GM19395 (cell line): ENCODE measurements around the gene GARS1.

Source experiments
- ATAC-seq: cut with Tn5 transposase; IDR thresholded peaks from one replicate; pipeline ENCODE4 v1.9.1; 2021; ENCODE audit warnings: mild to moderate bottlenecking, moderate library complexity; ENCODE audit not compliant: unreplicated experiment

The GARS1 gene, protein sequence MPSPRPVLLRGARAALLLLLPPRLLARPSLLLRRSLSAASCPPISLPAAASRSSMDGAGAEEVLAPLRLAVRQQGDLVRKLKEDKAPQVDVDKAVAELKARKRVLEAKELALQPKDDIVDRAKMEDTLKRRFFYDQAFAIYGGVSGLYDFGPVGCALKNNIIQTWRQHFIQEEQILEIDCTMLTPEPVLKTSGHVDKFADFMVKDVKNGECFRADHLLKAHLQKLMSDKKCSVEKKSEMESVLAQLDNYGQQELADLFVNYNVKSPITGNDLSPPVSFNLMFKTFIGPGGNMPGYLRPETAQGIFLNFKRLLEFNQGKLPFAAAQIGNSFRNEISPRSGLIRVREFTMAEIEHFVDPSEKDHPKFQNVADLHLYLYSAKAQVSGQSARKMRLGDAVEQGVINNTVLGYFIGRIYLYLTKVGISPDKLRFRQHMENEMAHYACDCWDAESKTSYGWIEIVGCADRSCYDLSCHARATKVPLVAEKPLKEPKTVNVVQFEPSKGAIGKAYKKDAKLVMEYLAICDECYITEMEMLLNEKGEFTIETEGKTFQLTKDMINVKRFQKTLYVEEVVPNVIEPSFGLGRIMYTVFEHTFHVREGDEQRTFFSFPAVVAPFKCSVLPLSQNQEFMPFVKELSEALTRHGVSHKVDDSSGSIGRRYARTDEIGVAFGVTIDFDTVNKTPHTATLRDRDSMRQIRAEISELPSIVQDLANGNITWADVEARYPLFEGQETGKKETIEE

DNA sequence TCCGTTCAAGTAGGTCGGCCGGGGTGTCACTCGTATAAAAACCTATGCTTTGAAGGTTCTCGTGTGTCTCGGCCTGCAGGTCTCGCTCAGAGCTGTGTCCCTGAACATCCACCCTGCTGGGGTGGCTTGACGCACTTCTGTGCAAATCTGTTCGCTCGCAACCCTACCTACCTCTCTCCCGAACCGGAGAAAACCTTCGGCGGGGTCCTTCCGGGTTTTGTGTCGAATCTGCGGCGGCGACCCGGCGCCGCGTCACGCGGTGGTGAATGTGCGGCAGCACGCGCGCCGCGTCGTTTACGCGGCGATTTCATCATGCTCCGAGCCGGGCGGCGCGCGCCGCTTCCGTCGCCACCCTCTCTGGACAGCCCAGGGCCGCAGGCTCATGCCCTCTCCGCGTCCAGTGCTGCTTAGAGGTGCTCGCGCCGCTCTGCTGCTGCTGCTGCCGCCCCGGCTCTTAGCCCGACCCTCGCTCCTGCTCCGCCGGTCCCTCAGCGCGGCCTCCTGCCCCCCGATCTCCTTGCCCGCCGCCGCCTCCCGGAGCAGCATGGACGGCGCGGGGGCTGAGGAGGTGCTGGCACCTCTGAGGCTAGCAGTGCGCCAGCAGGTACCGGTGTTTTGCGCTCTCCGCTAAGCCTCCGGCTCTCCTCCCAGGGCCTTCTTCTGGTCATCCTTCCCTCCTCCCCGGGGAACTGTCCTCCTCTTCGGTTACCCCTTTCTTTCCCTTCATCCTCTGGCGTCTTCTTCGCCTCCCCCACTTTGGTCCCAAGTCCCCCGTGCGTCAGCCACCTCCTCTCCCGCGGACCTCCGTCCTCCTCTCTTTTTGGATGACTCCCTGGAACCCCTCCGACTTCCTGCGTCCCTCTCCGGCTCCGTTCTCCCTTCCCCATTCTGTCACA, at the start of gene GARS1:
TSS of gene GARS1 (plus strand) at position 339 of the 896 bp plus-strand sequence. CDS start at position 383, 44 bp downstream.
- peak; percentile 88 for ATAC-seq

DNA sequence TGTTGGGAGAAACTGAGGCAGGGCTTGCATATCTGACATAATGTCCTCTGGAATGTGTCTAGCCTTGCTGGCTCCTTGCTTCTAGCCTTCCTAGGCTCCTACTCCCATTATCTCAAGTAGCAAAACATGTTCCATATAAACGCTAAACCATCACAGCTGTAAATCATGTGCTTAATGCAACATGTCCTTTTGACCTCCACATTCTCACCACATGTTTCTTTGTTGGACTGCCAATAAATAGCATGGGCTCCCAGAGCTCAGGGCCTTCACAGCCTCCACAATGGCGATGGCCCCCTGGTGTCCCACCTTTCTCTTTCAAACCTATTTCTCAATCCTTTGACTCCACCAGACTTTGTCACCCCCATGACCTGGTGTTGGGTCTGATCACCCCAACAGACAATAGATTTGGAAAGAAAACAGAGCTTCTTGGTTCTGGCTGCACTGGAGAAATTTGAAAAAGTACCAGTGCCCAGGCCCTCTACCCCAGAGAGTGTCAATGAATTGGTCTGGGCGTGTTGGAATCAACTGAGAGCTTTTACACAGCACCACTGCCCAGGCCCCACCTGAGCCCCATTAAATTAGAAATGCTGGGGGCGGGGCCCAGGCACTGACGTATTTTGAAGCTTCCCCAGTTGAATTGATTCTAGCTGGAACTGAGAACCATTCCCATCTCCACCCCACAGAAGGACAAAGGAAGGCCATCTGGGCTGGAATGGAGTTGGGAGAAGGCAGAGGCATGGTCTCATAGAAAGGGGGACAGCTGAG, 48.7 kb upstream of the GARS1 start:
- ATAC-seq = no peak

DNA sequence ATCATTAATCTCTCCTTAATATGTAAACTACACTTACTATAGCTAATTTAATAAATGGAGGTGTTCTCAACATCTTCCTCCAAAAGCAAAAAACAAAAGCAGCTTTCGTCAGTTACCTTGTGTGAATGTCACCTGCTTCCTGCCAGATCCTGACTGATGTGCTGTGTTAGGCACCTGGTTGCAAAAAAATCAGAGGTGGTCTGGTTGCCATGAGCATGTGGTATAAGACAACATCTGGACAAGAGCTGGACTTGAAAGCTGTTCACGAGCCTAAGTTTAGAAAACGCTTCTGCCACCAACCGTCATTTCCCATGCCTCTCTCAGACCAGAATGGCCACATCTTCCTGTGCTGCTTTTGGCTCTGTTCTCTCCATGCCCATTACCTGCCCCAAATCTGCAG, 48.1 kb upstream of the GARS1 start:
- no peak for ATAC-seq

DNA sequence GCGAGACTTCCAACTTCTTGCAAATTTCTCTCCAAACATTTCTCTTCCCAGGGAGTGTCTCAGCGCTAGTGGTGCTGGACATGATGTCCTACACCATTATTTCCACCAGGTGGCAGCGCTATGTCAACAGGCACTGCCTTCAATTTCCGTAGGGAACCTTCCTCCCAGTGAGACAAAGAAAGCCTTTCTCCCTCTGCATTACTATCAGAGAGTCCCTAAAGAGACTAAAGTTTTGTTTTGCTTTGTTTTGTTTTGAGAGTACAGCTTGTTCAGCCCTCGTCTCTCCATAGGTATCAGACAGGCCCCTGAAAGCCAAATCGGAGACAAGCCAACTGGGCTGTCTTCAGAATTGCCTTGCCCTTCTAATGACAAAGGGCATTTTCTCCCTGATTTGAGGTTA, 45.8 kb upstream of the GARS1 start:
- ATAC-seq = no peak

DNA sequence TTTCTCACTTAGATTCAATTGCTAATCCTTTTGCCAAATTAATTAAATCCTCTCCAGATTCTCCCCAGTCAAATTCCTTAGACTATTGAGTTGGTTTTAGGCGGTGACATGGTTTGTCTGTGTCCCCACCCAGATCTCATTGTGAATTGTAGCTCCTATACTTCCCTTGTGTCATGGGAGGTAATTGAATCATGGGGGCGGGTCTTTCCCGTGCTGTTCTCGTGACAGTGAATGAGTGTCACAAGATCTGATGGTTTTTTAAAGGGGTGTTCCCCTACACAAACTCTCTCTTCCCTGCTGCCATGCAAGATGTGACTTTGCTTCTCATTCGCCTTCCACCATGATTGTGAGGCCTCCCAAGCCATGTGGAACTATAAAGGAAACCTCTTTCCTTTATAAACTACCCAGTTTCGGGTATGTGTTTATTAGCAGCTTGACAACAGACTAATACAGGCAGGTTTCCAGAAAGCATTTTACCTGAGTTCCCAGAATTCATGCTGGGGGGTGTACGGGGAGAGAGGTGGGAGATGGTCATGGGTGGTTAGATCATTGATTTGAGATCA, 44.7 kb upstream of the GARS1 start:
- ATAC-seq = no peak

DNA sequence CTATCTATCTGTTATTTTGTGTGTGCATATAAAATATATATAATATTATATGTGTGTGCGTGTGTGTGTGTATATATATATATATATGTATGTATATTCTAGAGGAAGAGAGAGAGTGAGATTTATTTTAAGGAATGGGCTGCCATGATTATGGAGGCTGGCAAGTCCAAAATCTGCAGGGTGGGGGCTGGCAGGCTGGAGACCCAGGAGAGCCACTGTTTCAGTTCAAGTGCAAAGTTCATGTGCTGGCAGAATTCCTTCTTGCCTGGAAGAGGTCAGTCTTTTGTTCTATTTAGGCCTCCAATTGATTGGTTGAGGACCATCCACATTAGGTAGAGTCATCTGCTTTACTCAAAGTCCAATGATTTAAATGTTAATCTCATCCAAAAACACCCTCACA, 42.3 kb upstream of the GARS1 start:
- ATAC-seq = no peak

DNA sequence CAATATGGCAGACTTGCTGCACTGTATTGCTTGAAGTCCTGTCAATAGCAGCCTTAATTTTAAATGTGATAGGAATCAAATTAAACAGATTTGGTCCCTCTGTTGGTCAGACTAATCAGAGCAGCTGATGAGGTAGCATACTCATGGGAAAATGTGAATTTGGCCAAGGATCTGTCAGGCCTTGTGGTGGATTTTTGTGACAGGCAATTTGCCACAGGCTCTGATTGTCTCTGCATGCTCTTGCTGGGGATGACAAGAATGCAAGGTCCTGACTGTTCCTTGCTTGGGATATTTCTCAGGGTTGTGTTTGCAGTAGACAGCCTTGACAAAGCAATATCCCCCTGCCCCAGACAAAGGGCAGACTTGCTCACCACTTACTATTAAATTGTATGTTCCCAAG, 41.5 kb upstream of the GARS1 start:
- ATAC-seq = no peak

DNA sequence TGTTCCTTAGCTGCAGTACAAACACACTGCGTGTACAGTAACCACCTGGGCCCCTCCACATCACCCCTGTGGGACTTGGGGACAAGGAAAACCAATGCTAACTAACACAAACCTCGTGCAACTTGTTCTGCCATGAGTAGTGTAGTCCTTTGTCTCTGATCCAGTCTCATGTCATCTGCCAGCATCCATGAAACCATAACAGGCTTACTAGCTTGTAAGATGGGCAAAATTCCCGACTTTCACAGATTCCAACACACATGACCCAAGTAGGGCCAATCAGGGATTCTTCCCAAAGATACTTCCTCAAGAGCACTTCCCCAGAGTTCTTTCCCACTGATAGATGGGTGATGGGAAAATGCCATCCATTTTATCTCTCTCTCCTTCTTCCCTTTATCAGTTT, 41.1 kb upstream of the GARS1 start:
- ATAC-seq = no peak

DNA sequence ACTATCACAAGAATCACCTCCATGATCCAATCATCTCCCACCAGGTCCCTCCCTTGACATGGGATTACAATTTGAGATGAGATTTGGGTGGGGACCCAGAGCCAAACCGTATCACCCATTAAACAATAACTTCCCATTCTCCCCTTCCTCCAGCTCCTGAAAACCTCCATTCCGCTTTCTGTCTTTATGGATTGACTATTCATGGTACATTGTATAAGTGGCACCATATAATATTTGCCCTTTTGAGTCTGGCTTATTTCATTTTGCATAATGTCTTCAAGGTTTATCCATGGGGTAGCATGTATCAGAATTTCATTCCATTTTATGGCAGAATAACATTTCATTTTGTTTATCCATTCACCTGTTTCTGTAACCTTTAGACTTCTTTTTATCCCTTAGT, 39.2 kb upstream of the GARS1 start:
- ATAC-seq = no peak

DNA sequence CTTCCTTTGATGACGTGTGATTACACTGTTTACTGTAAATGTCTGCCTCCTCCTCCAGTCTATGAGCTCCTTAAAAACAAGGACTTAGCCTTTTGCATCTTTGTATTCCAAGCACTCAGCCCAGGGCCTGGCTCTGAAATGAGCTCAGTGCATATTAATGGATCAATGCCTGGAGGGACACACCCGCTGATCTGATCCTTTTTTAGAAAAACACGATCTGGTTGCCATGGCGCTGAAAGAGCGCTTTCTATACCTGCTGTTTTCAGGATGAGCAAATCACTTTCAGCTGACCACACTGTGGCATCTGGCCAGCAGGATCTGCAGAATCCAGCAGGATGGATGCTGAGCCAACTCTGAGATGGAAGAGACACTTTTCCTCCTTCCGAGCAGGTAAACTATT, 37.8 kb upstream of the GARS1 start:
- no peak for ATAC-seq

DNA sequence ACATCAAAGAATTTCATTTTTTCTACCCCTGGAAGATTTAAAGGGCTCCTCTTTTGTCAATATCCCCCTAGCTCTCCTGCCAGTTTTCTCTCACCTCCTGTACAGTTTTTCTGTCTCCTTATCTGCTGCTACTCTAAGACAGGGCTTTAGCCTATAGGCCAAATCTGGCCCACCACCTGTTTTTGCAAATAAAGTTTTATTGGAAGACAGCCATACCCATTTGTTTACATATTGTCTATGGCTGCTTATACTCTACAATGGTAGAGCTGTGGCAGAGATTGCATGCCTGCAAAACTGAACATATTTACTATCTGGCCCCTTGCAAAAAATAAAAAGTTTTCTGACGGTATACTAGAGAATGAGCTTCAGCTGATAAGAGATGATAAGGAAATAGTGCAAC, 37.4 kb upstream of the GARS1 start:
- ATAC-seq = no peak

DNA sequence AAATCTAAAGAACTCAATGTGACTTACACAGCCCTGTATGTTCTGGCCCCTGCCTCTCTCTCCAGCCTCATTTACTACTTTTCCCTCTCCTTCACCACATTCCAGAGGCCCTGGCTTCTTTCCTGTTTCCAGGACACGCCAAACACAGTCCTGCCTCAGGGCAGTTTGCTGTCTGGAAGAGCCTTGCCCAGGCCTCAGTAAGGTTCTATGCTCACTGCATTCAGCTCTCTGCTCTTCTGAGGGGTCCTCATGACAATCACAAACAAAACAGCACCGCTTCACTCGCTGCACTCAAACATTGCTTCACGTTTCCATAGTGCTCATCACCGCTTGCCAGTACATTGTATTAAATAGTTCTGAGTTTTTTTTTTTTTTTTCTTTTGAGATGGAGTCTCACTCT, 35.1 kb upstream of the GARS1 start:
- ATAC-seq = no peak

DNA sequence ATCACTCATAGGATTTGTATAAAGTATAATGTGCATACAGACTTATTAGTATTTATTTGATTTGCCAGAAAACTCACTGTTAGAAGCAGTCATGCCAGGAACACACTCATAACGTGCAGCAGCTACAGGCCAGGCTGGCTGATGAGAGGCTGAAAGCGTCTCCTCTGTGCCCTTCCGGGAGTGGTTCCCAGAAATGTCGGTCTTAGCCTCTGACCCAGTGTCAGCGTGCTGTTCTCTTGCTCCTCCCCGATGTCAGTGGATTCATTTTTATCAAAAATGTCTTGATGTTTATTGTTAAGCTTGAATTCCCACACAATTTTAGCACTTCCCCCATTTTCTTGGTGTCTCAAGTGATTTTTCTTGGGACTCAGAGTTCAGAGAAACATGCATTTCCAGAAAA, 33.3 kb upstream of the GARS1 start:
- no peak for ATAC-seq

DNA sequence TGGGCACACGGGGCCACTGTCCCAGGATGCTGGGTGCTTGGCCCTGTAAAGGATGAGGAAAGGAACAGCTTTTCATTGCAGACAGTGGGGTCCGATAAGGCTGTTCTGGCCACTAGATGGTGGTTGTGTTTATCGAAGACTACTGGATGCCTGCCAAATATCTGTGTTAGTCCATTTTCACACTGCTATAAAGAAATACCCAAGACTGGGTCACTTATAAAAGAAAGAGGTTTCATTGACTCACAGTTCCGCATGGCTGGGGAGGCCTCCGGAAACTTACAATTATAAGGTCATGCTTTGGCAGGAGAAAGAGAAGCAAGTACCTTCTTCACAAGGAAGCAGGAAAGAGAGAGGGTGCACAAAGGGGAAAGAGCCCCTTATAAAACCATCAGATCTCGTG, 32.2 kb upstream of the GARS1 start:
- no peak for ATAC-seq

DNA sequence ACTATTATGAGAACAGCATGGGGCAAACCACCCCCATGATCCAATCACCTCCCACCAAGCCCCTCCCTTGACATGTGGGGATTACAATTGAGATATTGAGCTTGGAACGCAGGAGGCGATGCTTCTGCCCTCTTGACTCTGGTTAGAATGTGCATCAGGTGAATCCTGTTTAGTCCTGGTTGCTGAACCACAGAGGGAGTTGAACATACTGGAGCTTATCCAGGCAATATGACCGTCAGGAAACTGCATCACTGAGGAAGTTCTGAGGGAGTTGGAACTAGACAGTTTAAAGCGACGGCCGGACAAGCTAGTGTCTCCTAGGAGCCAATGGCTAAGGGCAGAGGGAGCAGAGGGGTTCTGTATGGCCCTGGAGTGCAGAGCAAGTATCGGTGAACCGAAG, 31.8 kb upstream of the GARS1 start:
- ATAC-seq = no peak

DNA sequence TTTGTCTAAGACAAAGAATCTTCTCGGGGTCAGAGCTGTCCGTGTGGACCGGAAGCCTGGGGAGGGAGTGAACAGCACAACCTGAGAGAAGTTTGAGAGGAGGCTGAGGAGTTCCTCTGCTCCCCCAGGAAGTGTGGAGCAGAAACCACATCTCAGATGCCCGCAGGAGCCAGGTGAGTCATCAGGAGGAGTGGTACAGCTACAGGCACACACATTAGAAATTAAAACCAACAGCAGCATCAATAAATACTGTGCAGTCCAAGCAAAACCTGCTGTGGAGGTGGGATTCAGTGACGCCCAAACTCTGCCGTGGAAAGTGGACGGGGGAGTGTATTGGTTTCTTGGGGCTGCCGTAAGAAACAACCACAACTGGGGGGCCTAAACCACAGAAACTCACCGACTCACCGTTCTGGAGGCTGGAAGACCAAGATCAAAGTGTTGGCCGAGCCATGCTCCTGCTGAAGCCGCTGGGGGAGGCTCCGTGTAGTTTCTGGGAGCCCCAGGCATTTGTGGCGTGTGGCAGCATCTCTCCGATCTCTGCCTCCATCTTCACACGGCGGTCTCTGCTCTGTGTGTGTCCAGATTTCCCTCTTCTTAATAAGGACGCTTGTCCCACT, 31.2 kb upstream of the GARS1 start:
- ATAC-seq = no peak

DNA sequence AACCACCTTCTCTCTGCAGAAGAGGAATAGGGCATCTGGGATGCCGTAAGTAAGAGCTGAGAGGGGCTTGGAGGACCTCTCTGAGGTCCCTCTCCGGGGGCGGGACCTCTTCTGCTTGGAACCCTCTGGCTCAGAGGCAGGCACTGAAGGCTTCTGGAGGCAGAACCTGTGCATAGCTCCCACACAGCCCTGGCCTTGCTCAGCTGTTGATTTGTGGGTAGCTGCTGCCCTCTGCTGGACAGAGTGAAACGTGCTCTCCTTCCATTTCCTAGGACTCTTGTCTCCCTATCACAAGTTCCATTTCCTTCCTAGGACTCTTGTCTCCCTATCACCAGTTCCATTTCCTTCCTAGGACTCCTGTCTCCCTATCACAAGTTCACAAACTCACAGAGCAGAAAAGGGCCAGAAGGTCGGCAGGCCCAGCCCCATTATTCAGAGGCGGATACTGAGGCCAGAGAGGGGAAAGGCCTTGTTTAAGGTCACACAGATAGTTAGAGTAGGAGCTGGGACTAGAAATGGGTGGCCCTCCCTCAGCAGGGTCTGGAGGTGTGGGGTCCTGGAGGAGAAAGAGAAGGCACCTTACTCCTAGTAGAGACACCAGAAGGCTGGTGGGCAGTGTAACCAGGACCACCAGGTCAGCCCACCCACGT, 30.3 kb upstream of the GARS1 start:
- ATAC-seq = peak; percentile 93

DNA sequence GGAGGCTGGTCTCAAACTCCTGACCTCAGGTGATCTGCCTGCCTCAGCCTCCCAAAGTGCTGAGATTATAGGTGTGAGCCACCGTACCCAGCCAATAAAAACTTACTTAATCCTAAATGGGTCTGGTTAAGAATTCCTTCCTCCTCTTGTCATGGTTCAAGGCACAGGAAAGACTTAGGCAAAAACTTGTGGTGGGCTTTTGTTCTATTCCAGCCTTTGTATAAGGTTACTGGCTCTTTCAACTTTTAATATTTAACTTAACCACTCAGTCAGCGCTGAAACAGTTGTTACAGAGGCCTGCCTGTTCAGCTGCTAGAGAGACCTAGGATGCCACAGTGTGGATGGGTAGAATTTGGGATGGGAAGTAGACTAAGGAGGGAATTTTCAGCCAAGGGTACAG, 28.1 kb upstream of the GARS1 start:
- ATAC-seq = no peak

DNA sequence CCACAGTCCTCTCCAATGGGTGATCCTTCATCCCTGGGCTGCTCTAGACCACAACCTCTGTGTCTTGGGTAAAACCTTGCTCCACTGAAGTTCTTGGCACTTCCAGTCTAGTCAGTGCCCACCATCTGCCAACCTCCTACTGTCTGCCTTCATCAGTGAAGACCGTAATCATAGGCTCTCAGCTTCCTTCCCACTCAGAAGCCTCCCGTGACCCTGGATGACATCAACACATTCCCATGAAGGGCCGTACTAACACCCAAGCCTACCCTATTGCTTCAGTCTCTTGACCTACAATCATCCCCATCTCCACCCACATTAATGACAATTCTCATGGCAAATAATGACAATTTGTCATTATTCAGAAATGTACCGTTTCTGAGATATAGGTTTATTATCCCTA, 27.6 kb upstream of the GARS1 start:
- ATAC-seq = no peak
